Right atrium auricular region (tissue), 2 donors: ENCODE measurements around the gene CASP8. TPM values are rescaled to one million over a fixed set of nuclear protein-coding genes. Genes with fewer than 3 reads are reported as not detected.

Experiments
- DNase-seq: peaks from one replicate; pipeline ENCODE4 v3.0.0-alpha.2; 2019; ENCODE audit warnings: low spot score
- H3K27ac ChIP-seq, 2 donors: fragments of 200-600 bp; sonication (generic); 1 replicate in 1 of 2; 2 replicates in 1 of 2; pipeline ENCODE4 v1.5.1; 2016 to 2019
- H3K27me3 ChIP-seq, 2 donors: fragments of 200-600 bp; sonication (generic); one replicate each; pipeline versions ENCODE4 v1.5.1 to v1.6.0; 2017 to 2019
- H3K36me3 ChIP-seq: fragments of 200-600 bp; sonication (generic); one replicate; pipeline ENCODE4 v1.5.1; 2016
- H3K4me1 ChIP-seq, 2 donors: fragments of 200-600 bp; sonication (generic); one replicate each; pipeline versions ENCODE4 v1.5.1 to v1.6.0; 2017 to 2019
- H3K4me3 ChIP-seq, 2 donors: fragments of 200-600 bp; sonication (generic); 1 replicate in 1 of 2; 2 replicates in 1 of 2; pipeline ENCODE4 v1.5.1; 2017 to 2019; ENCODE audit warnings: mild to moderate bottlenecking in 1 of 2, moderate library complexity in 1 of 2
- H3K9me3 ChIP-seq, 2 donors: fragments of 200-600 bp; sonication (generic); one replicate each; pipeline ENCODE4 v1.5.1; 2019
- total RNA-seq, 2 donors: library from RNA; depleted of rRNA; stranded (reverse); fragments of >200 nt; gene quantifications; one replicate each; pipeline ENCODE4 v1.1.0, GENCODE V29; 2016
- TF ChIP-seq, protein P1 (sequence below), 2 donors: fragments of 200-600 bp; sonication (generic); IDR thresholded peaks; one replicate each; pipeline ENCODE4 v1.5.1; 2019; ENCODE audit warnings: antibody characterized with exemption in 2 of 2

Gene CASP8
- total RNA-seq, 2 donors from 2014 or later = 3.5 to 5.1 TPM

DNA sequence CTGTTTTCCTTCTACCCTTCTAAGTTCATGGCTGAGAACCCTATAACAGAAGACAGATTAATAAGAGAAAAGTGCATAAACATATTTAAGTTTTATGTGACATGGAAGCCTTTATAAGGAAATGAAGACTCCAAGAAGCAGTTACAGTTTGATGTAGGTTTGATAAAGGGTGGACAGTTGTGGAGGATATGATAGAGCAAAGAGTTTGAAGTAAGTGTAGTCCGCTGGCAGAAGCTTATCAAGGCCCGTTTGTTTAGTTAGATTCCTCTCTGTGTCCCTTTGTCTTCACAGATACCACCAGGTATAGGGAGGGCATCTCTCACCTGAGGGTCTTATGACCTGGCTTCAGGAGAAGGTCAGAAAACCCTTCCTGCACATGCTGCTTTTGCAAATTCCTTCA is 10.4 kb upstream of the CASP8 start:
- TF ChIP-seq, protein P1, sequence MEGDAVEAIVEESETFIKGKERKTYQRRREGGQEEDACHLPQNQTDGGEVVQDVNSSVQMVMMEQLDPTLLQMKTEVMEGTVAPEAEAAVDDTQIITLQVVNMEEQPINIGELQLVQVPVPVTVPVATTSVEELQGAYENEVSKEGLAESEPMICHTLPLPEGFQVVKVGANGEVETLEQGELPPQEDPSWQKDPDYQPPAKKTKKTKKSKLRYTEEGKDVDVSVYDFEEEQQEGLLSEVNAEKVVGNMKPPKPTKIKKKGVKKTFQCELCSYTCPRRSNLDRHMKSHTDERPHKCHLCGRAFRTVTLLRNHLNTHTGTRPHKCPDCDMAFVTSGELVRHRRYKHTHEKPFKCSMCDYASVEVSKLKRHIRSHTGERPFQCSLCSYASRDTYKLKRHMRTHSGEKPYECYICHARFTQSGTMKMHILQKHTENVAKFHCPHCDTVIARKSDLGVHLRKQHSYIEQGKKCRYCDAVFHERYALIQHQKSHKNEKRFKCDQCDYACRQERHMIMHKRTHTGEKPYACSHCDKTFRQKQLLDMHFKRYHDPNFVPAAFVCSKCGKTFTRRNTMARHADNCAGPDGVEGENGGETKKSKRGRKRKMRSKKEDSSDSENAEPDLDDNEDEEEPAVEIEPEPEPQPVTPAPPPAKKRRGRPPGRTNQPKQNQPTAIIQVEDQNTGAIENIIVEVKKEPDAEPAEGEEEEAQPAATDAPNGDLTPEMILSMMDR (IDR thresholded peaks at IDR 0.05) = no peak
- Histone ChIP-seq H3K36me3 (no peaks in the 10 kb centered on the region), H3K27me3 (no peaks in the 10 kb centered on the region), H3K9me3 (no peaks in the 10 kb centered on the region), H3K4me1 (no peaks in the 10 kb centered on the region), H3K4me3 (no peak overlapping the region), H3K27ac (no peak overlapping the region)
- no peak for DNase-seq

DNA sequence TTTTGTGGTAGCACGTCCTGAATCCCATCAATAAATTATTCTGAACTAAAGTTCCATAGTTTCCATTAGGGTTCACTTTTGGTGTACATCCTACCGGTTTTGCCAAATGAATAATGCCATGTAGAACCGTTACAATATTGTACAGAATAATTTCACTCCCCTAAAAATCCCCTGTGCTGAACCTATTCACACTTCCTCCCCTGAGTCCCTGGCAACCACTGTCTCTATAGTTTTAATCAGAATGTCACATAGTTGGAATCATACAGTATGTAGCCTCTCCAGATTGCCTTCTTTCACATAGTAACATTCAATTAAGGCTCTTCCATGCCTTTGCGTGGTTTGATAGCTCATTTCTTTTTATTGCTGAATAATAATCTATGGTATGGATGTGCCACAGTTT is 9.6 kb upstream of the CASP8 start:
- no peaks in the 10 kb centered on the region for H3K9me3 ChIP-seq
- no peak for DNase-seq
- H3K4me3 ChIP-seq = no peak overlapping the region
- H3K36me3 ChIP-seq = no peaks in the 10 kb centered on the region
- TF ChIP-seq, protein P1 (IDR thresholded peaks at IDR 0.05) = no peak
- H3K27me3 ChIP-seq = no peaks in the 10 kb centered on the region
- no peak overlapping the region for H3K27ac ChIP-seq
- H3K4me1 ChIP-seq = no peaks in the 10 kb centered on the region

DNA sequence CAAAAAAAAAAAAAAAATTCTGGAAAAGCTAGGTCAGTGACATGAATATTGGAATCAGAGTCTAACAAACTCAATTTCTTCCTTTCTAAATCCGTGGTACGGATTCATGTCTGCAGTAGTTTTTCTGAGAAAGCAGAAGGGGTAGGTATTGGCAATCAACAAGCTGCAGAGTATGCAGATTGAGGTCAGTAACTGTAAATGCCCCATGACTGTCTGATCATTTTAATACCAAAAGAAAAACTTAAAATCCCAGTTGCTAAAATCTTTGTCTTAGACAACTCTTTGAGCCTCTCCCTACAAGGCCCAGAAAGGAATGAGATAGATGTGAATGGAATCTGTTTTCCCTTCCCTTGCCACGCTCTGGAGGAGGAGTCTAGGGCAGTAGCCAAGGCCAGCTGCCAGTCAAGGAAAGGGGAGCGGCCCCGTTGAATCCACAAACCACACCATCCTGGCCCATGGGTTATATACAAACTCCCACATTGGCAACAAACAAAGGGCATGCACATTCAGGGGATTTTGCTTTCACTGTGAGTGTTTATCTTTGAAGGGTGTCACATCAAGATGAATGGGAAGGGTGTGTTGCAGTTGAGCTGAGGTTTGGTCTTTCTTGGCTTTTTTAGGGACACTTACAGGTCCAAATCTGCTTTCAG is 6.1 kb upstream of the CASP8 start:
- peaks cover 0 to 8% of the 10 kb centered on the region in 2 donors for H3K4me1 ChIP-seq
- no peaks in the 10 kb centered on the region for H3K27me3 ChIP-seq
- no peak overlapping the region for H3K4me3 ChIP-seq
- H3K36me3 ChIP-seq = no peaks in the 10 kb centered on the region
- TF ChIP-seq, protein P1 (IDR thresholded peaks at IDR 0.05) = no peak
- H3K27ac ChIP-seq = no peak overlapping the region
- H3K9me3 ChIP-seq = no peaks in the 10 kb centered on the region
- no peak for DNase-seq

DNA sequence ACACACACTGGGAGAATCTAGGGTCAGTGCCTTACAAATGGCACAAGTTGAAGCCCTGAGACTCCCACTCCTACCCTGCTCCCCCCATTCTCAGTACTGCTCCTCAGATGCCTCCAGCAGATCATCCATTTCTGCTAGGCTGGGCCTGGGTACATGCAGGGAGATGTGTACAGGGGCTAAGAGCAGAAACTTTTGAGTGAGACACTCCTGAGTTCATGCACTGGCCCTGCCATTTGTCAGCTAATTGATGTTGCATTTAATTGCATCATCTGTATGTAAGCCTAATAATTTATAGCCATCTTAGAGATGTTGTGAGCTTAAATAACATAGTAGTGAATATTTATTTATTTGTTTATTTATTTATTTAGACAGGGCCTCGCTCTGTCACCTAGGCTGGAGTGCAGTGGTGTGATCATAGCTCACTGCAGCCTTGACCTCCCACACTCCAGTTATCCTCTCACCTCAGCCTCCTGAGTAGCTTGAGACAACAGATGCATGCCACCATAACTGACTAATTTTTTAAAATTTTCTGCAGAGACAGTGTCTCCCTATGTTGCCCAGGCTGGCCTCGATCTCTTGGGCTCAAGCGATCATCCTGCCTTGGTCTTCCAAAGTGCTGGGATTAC is 4.8 kb upstream of the CASP8 start:
- Histone ChIP-seq H3K36me3 (no peaks in the 10 kb centered on the region), H3K27me3 (no peaks in the 10 kb centered on the region), H3K4me1 (peaks cover 0 to 17% of the 10 kb centered on the region in 2 donors), H3K9me3 (no peaks in the 10 kb centered on the region), H3K27ac (no peak overlapping the region), H3K4me3 (no peak overlapping the region)
- TF ChIP-seq, protein P1 (IDR thresholded peaks at IDR 0.05) = no peak
- no peak for DNase-seq

DNA sequence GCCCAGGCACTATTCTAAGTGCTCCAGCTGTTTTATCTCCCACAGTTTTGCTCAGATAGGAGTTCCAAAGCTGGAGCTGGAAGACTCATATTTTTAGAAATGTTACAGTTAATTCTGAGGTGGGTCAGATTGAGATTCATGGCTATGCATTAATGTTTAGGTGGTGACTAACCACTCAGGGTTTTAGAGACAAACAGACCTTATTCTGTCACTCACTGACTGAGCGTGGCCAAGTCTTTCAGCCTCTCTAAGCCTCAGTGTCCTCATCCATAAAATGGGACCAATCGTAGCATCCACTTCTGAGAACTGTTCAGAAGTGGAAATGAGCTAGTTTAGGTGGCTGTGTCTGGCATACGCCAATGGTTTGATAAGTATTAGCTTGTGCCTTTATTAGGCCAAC is 4.3 kb upstream of the CASP8 start:
- Histone ChIP-seq H3K27ac (no peak overlapping the region), H3K4me1 (peaks cover 0 to 17% of the 10 kb centered on the region in 2 donors)

More for the DNA sequence above, 4.3 kb upstream of the CASP8 start:
- no peak for DNase-seq
- Histone ChIP-seq H3K36me3 (no peaks in the 10 kb centered on the region), H3K4me3 (no peak overlapping the region), H3K9me3 (no peaks in the 10 kb centered on the region), H3K27me3 (no peaks in the 10 kb centered on the region)
- TF ChIP-seq, protein P1 (IDR thresholded peaks at IDR 0.05) = no peak
